K562 treated with DMSO at 1 percent for 24 hours (cell line): Measurements from ENCODE around the gene GDA. TPM values are rescaled to one million over a fixed set of nuclear protein-coding genes. Genes with fewer than 3 reads are reported as not detected.

Experiments used
- total RNA-seq: library from RNA; unstranded; fragments of 300-600 nt; gene quantifications from 2 replicates; pipeline ENCODE4 v1.2.3, GENCODE V29; 2022; ENCODE audit warnings: low read depth; ENCODE audit not compliant: insufficient read depth

Gene GDA
- 4.4 and 6.1 TPM in 2 replicates for total RNA-seq

GRCh38 chr9:72149231-72149975 lies at the start of gene GDA:
GDA (plus strand) TSS chr9:72149440; CDS start chr9:72149560, 120 bp downstream.

Other genes starting within 250 kb of the GDA start
- 7.2 and 11.7 TPM in 2 replicates for gene ABHD17B, start 238.2 kb upstream of the GDA start, total RNA-seq
- gene C9orf85, start 237.8 kb upstream of the GDA start, total RNA-seq, result 5.5 and 5.8 TPM in 2 replicates
- gene C9orf57, start 88.8 kb upstream of the GDA start, total RNA-seq, result not detected in 2 replicates
- gene ZFAND5, start 215.8 kb downstream of the GDA start, total RNA-seq, result 33.6 and 42.1 TPM in 2 replicates